ENCODE data around the gene LSAMP. TPM values are rescaled to one million over a fixed set of nuclear protein-coding genes. Genes with fewer than 3 reads are reported as not detected.

The LSAMP gene
- total RNA-seq, 1 donor from 2014 or later = not detected

GRCh38 chr3:115996420-115997108 is 448.7 kb downstream of the LSAMP start:
- intact Hi-C loops (cut with micrococcal nuclease) = no loop called here
- Mint-ChIP-seq H3K27ac (no peak overlapping the region), H3K4me1 (no peaks in the 10 kb centered on the region), H3K4me3 (no peak overlapping the region), H3K36me3 (ENCODE audit: low read depth) (no peaks in the 10 kb centered on the region), H3K9me3 (no peaks in the 10 kb centered on the region), H3K27me3 (no peaks in the 10 kb centered on the region)
- DNase-seq = no peak

DNA sequence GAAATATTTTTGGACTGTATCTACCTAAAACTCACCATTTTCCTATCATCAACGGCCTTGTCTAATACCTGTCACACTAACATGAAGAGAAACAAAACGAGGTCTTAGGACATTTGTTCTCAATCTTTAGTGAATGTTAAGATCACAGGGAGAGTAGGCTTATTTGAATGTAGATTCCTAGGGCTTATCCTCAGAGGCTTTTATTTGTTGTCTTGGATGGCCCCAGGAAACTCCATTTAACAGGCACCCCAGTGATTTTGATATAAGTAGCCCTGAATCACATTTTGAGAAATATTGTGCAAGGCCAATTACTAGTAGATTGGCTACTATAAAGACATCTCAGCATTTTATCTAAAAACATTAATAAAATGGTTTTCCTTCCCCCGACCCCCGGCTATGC is 454.6 kb downstream of the LSAMP start:
- Mint-ChIP-seq H3K9me3 (no peaks in the 10 kb centered on the region), H3K27me3 (no peaks in the 10 kb centered on the region), H3K4me3 (no peak overlapping the region)

GRCh38 chr3:115989684-115990421 is 455.4 kb downstream of the LSAMP start:
- no peak for DNase-seq
- H3K9me3 Mint-ChIP-seq = no peaks in the 10 kb centered on the region
- no peaks in the 10 kb centered on the region for H3K27me3 Mint-ChIP-seq
- H3K4me3 Mint-ChIP-seq = no peak overlapping the region
- no peak overlapping the region for H3K27ac Mint-ChIP-seq
- H3K4me1 Mint-ChIP-seq = no peaks in the 10 kb centered on the region
- H3K36me3 Mint-ChIP-seq (ENCODE audit: low read depth) = no peaks in the 10 kb centered on the region
- intact Hi-C loops (cut with micrococcal nuclease) = no loop called here

More for the DNA sequence above, 454.6 kb downstream of the LSAMP start:
- DNase-seq = no peak
- intact Hi-C loops (cut with micrococcal nuclease) = no loop called here
- Mint-ChIP-seq H3K4me1 (no peaks in the 10 kb centered on the region), H3K36me3 (ENCODE audit: low read depth) (no peaks in the 10 kb centered on the region), H3K27ac (no peak overlapping the region)

DNA sequence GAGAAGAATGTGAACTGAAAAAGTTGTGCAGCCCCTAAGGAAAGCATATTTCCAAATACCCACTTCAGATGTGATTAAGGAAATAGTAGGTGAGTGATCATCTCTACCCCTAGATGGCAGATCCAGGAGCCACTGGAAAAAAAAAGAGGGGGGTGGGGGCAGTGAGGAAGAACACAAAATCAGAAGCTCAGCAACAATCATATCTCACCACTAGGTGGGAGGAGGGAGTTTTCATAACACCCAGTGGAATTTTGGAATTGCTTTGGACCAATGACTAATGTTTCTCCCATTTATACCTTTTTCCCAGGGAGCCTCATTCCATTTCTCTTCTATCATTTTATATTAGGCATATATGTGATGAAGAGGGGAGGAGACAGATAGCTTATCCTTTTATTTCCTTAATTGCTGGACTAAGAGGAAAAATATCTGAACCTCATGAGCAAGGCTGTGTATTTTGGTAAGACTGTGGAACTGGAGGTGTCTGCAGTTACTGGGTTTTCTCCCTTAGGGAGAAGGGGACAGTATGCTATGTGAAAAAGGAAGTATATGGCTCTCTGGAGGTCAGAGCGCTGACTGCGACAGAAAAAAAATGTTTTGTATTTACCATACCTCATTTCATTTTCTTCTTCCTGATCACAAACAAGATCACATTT is 458.6 kb downstream of the LSAMP start:
- H3K4me1 Mint-ChIP-seq = no peaks in the 10 kb centered on the region

GRCh38 chr3:115982629-115983028 is 462.7 kb downstream of the LSAMP start:
- DNase-seq = no peak
- Mint-ChIP-seq H3K27ac (no peak overlapping the region), H3K9me3 (no peaks in the 10 kb centered on the region), H3K4me1 (no peaks in the 10 kb centered on the region), H3K36me3 (ENCODE audit: low read depth) (no peaks in the 10 kb centered on the region), H3K4me3 (no peak overlapping the region), H3K27me3 (no peaks in the 10 kb centered on the region)
- intact Hi-C loops (cut with micrococcal nuclease) = no loop called here

More for the DNA sequence above, 458.6 kb downstream of the LSAMP start:
- Mint-ChIP-seq H3K27me3 (no peaks in the 10 kb centered on the region), H3K9me3 (no peaks in the 10 kb centered on the region), H3K4me3 (no peak overlapping the region), H3K36me3 (ENCODE audit: low read depth) (no peaks in the 10 kb centered on the region), H3K27ac (no peak overlapping the region)
- intact Hi-C loops (cut with micrococcal nuclease) = no loop called here
- DNase-seq = no peak

DNA sequence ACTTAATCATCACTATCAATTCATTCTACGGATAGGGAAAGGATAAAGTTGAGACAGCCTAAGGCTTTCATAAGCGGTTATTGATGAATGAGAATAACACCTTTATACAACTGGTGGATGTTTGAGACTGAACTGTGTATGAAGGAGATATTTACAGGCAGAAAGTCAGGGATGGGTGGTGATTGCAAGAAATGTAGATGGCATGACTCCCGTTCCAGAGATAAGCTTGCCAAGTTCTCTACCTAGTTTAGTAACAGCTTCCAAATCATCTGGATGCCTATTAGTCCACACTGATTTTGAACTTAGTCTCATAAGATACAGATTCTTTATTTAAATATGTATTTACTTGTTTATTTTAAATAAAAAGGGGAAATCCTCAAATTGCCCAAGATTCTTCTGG is 463.2 kb downstream of the LSAMP start:
- no peak for DNase-seq
- H3K9me3 Mint-ChIP-seq = no peaks in the 10 kb centered on the region
- no peak overlapping the region for H3K4me3 Mint-ChIP-seq
- no peaks in the 10 kb centered on the region for H3K36me3 Mint-ChIP-seq (ENCODE audit: low read depth)
- H3K4me1 Mint-ChIP-seq = no peaks in the 10 kb centered on the region
- H3K27me3 Mint-ChIP-seq = no peaks in the 10 kb centered on the region
- H3K27ac Mint-ChIP-seq = no peak overlapping the region
- intact Hi-C loops (cut with micrococcal nuclease) = no loop called here

DNA sequence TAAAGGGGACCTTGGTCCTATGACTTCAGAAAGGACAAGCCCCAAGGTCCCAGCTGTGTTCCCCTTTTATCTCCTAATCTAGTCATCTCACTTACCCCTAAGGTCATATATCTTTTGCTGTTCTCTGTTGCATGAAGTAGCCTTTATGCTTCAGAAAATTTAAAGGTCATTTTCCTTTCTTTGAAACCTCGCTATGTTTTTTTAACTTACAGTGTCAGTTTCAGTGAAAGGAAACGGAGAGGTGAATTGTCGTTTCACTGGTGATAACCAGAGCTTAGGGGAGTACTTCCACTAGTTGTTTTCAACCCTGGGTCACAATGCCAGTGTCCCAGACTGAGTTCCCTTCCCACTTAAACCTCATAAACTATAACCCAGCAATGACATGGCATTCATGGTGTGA is 464.6 kb downstream of the LSAMP start:
- no peaks in the 10 kb centered on the region for H3K36me3 Mint-ChIP-seq (ENCODE audit: low read depth)
- intact Hi-C loops (cut with micrococcal nuclease) = no loop called here

DNA sequence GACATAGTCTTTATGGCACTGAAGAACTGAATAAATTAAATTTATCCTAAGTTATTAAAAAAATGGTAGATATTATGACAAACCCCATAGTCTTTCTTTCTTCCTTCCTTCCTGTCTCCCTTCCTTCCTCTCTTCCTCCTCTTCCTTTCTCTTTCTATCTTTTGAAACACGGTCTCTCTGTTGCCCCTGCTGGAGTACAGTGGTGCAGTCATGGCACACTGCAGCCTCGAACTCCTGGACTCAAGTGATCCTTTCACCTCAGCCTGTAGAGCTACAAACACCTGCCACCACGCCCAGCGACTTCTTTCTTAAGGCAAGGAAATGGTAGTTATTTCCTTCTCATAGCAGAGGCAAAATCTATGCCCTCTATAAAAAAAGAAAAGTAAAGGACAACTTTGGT is 467.4 kb downstream of the LSAMP start:
- H3K4me1 Mint-ChIP-seq = no peaks in the 10 kb centered on the region
- H3K27ac Mint-ChIP-seq = no peak overlapping the region
- intact Hi-C loops (cut with micrococcal nuclease) = no loop called here
- no peak overlapping the region for H3K4me3 Mint-ChIP-seq
- DNase-seq = no peak
- no peaks in the 10 kb centered on the region for H3K9me3 Mint-ChIP-seq
- H3K27me3 Mint-ChIP-seq = no peaks in the 10 kb centered on the region
- H3K36me3 Mint-ChIP-seq (ENCODE audit: low read depth) = no peaks in the 10 kb centered on the region

More for the DNA sequence above, 464.6 kb downstream of the LSAMP start:
- no peak overlapping the region for H3K4me3 Mint-ChIP-seq
- no peaks in the 10 kb centered on the region for H3K9me3 Mint-ChIP-seq
- no peaks in the 10 kb centered on the region for H3K4me1 Mint-ChIP-seq
- H3K27me3 Mint-ChIP-seq = no peaks in the 10 kb centered on the region
- DNase-seq = no peak
- no peak overlapping the region for H3K27ac Mint-ChIP-seq

- Mint-ChIP-seq H3K9me3 (no peaks in the 10 kb centered on the region), H3K4me3 (no peak overlapping the region), H3K36me3 (ENCODE audit: low read depth) (no peaks in the 10 kb centered on the region), H3K4me1 (no peaks in the 10 kb centered on the region), H3K27me3 (no peaks in the 10 kb centered on the region), H3K27ac (no peak overlapping the region)
- no peak for DNase-seq
- intact Hi-C loops (cut with micrococcal nuclease) = no loop called here
Measured at GRCh38 chr3:115975796-115976195, 469.5 kb downstream of the LSAMP start.

DNA sequence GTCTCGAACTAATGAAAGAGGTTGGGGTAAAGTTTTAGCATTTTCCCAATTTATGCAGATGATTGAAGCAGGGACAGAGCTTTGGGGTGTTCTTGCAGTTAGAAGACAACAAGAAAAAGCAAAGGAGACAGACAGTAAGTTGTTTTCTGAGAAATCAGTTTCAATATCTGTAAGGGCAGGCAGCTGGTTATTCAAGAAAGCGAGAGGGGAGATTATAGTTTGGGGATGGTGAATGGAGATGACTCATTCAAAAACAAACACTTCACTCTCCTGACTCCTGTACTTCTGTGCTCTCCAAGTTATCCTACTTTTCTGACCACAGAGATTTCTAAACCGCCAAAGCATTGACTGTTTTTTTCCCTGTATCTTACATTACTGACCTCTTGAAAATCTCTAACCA is 469.9 kb downstream of the LSAMP start:
- DNase-seq = no peak
- Mint-ChIP-seq H3K4me1 (no peaks in the 10 kb centered on the region), H3K4me3 (no peak overlapping the region), H3K27ac (no peak overlapping the region), H3K27me3 (no peaks in the 10 kb centered on the region), H3K36me3 (ENCODE audit: low read depth) (no peaks in the 10 kb centered on the region), H3K9me3 (no peaks in the 10 kb centered on the region)
- intact Hi-C loops (cut with micrococcal nuclease) = no loop called here

DNA sequence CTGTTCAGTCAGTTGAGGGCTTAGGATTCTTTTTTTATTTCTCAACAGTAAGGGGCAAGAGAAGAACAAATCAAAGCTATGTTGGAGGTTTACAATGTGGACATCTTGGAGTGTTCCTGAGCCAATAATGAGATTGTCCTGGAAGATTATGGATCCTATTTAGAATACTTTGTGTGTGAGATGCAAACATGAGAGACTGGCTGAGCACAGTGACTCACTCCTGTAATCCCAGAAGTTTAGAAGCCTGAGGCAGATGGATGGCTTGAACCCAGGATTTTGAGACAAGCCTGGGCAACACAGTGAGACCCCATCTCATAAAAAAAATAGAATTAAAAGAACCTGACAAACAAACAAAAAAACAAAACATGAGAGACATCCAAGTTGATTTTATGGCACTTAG is 470.3 kb downstream of the LSAMP start:
- no peaks in the 10 kb centered on the region for H3K4me1 Mint-ChIP-seq
- H3K36me3 Mint-ChIP-seq (ENCODE audit: low read depth) = no peaks in the 10 kb centered on the region
- intact Hi-C loops (cut with micrococcal nuclease) = no loop called here
- DNase-seq = no peak
- H3K9me3 Mint-ChIP-seq = no peaks in the 10 kb centered on the region
- no peaks in the 10 kb centered on the region for H3K27me3 Mint-ChIP-seq
- no peak overlapping the region for H3K4me3 Mint-ChIP-seq
- no peak overlapping the region for H3K27ac Mint-ChIP-seq

DNA sequence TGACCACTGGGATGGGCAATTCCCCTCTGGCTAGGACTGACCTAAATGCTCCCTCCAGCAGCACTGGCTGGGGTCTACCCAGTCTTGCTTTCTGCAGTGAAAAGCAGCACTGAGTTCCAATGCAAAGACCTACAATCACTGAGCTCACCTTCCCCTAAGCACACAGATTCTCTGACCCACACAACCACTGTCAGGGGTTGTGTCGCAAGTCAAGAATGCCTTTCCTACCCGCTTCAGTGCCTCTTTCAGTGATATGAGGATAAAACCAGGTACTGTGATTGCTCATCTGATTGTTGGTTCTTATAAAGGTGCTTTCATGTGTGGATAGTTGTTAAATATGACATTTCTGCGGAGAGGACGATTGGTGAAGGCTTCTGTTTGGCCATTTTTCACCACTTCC is 476.4 kb downstream of the LSAMP start:
- DNase-seq = no peak
- Mint-ChIP-seq H3K4me1 (no peaks in the 10 kb centered on the region), H3K27me3 (no peaks in the 10 kb centered on the region), H3K36me3 (ENCODE audit: low read depth) (no peaks in the 10 kb centered on the region), H3K4me3 (no peak overlapping the region), H3K27ac (no peak overlapping the region), H3K9me3 (no peaks in the 10 kb centered on the region)
- intact Hi-C loops (cut with micrococcal nuclease) = no loop called here

DNA sequence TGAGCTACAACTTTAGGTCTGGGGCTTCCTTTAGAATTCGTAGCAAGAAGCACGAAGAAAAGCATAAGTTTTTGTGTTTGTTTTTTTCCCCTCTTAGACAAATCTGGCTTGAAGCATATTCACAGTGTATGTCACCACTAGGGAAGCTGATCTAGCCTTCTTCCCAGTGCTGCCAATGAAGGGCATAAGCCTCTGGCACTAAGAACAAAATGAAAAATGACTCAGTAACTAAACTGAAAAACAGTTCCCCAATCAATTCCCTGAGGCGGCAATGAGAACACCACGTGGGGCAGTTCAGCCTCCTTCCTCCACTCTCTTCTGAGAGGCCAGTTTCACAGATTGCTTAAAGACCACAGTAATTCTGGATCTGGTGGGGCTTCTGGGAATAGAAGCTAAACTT is 483.9 kb downstream of the LSAMP start:
- Mint-ChIP-seq H3K27me3 (peaks cover 2% of the 10 kb centered on the region), H3K4me3 (no peak overlapping the region), H3K36me3 (ENCODE audit: low read depth) (no peaks in the 10 kb centered on the region), H3K27ac (no peak overlapping the region), H3K9me3 (no peaks in the 10 kb centered on the region), H3K4me1 (no peaks in the 10 kb centered on the region)
- intact Hi-C loops (cut with micrococcal nuclease) = no loop called here
- DNase-seq = no peak

DNA sequence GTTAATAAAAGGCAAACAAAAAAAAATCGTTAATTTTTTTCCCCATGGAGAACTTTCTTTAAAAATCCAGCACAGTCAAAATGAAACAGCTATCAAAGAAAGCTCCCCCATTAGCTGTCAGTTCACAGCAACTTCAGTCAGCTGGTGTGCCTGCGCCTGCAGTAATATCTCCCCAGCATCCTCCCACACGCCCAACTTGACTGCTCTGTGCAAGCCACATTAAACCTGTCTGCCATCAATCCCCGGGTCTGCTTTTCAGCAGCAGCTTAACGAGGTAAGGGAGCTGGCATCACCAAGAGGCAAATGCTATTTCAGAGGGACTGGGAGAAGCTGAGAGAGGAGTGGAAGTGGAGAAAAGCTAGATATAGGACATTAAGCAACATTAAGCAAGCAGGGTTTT is 484.5 kb downstream of the LSAMP start:
- Mint-ChIP-seq H3K27me3 (peaks cover 2% of the 10 kb centered on the region), H3K36me3 (ENCODE audit: low read depth) (no peaks in the 10 kb centered on the region), H3K9me3 (no peaks in the 10 kb centered on the region), H3K4me3 (no peak overlapping the region), H3K27ac (no peak overlapping the region), H3K4me1 (no peaks in the 10 kb centered on the region)
- no peak for DNase-seq
- intact Hi-C loops (cut with micrococcal nuclease) = no loop called here

All from activated CD4-positive, alpha-beta T cell treated with anti-CD3 and anti-CD28 coated beads, Interleukin-2, amount 10 ng/mL, durations not matched to agents 24 days and 14 days (primary cell).